A549 (cell line): ENCODE results near the gene EXOC5. TPM values are rescaled to one million over a fixed set of nuclear protein-coding genes. Genes with fewer than 3 reads are reported as not detected.

Experiments
- ATAC-seq, 2 experiments: fragments of 200-7000 bp in 1 of 2; fragments of >200 bp in 1 of 2; cut with Nextera tagmentation in 1 of 2; cut with Tn5 transposase in 1 of 2; 3 replicates each; pipeline versions ENCODE4 v1.8.0 to v1.9.1; 2018 to 2020; ENCODE audit warnings: mild to moderate bottlenecking in 1 of 2, moderate library complexity in 1 of 2
- CTCF ChIA-PET: fragments of 300-600 bp; sonication (Branson Sonifier 250); formaldehyde crosslinking; extraction: SDS; loops from one replicate; lab custom pipeline; 2021; ENCODE audit warnings: antibody characterized with exemption, inconsistent platforms; lab: Yijun Ruan, JAX
- POLR2A ChIA-PET: fragments of 350-600 bp; formaldehyde crosslinking; extraction: SDS; loops from one replicate; lab custom pipeline; 2021; ENCODE audit warnings: antibody characterized with exemption, inconsistent platforms; lab: Yijun Ruan, JAX
- DNase-seq, 2 experiments: peaks; one replicate each; pipeline versions ENCODE4 v3.0.0 to v3.0.0-alpha.2; 2011 to 2016; ENCODE audit warnings: low read depth in 1 of 2, low spot score in 1 of 2
- FAIRE-seq: peaks from 2 replicates; lab custom pipeline; 2011; peaks lifted over from hg19 to GRCh38; lab: Jason Lieb, UNC
- H3K27ac ChIP-seq, 2 experiments: fragments of >200 bp; sonication (Bioruptor Twin); formaldehyde crosslinking; 3 replicates each; pipeline ENCODE4 v1.5.1; 2016 to 2017
- H3K4me1 ChIP-seq: fragments of >200 bp; sonication (Bioruptor Twin); formaldehyde crosslinking; 3 replicates; pipeline ENCODE4 v1.6.1; 2016
- H3K4me2 ChIP-seq: fragments of >200 bp; sonication (Bioruptor Twin); formaldehyde crosslinking; 3 replicates; pipeline ENCODE4 v1.6.1; 2016
- H3K4me3 ChIP-seq: fragments of >200 bp; sonication (Bioruptor Twin); formaldehyde crosslinking; 3 replicates; pipeline ENCODE4 v1.5.1; 2016
- H3K9me3 ChIP-seq: fragments of >200 bp; sonication (Bioruptor Twin); formaldehyde crosslinking; 3 replicates; pipeline ENCODE4 v1.6.1; 2016
- BHLHE40 ChIP-seq: IDR thresholded peaks from 2 replicates; pipeline ENCODE4 v1.6.1; 2012; ENCODE audit warnings: low read depth, low read length, inconsistent platforms
- CBX2 ChIP-seq: fragments of 200-600 bp; sonication (generic); IDR thresholded peaks from 2 replicates; pipeline ENCODE4 v1.6.1; 2016; ENCODE audit warnings: low read depth, mild to moderate bottlenecking, borderline replicate concordance
- CHD2 ChIP-seq: fragments of 150-350 bp; IDR thresholded peaks from 2 replicates; pipeline ENCODE4 v1.6.1; 2014; ENCODE audit warnings: low read length; ENCODE audit not compliant: partially characterized antibody
- CHD4 ChIP-seq: fragments of 200-600 bp; sonication (generic); IDR thresholded peaks from 2 replicates; pipeline ENCODE4 v1.6.1; 2016; ENCODE audit warnings: antibody characterized with exemption, mild to moderate bottlenecking, borderline replicate concordance
- EHF ChIP-seq: fragments of 250-450 bp; sonication (Bioruptor Pico); IDR thresholded peaks from 2 replicates; pipeline ENCODE4 v1.5.0; 2020; ENCODE audit warnings: mild to moderate bottlenecking
- EHMT2 ChIP-seq: fragments of 200-600 bp; sonication (generic); IDR thresholded peaks from 2 replicates; pipeline ENCODE4 v1.6.1; 2016; ENCODE audit warnings: antibody characterized with exemption, low read depth, mild to moderate bottlenecking, moderate library complexity
- EP300 ChIP-seq, 2 experiments: fragments of >200 bp; sonication (Bioruptor Twin); formaldehyde crosslinking; IDR thresholded peaks; 2 replicates in 1 of 2; 3 replicates in 1 of 2; pipeline ENCODE4 v1.6.1; 2016 to 2017
- ESRRA ChIP-seq: fragments of 150-350 bp; IDR thresholded peaks from 2 replicates; pipeline ENCODE4 v1.6.1; 2014; ENCODE audit warnings: mild to moderate bottlenecking, low read length, borderline replicate concordance
- FOSB ChIP-seq: fragments of 250-450 bp; sonication (Bioruptor Pico); IDR thresholded peaks from 2 replicates; pipeline ENCODE4 v1.5.0; 2020; ENCODE audit warnings: mild to moderate bottlenecking, moderate library complexity
- HMGXB4 ChIP-seq: fragments of 250-450 bp; sonication (Bioruptor Pico); IDR thresholded peaks from 2 replicates; pipeline ENCODE4 v1.5.0; 2021; ENCODE audit warnings: mild to moderate bottlenecking, moderate library complexity, borderline replicate concordance
- HOXA7 ChIP-seq: fragments of 250-450 bp; sonication (Bioruptor Pico); IDR thresholded peaks from 2 replicates; pipeline ENCODE4 v1.5.0; 2020; ENCODE audit warnings: mild to moderate bottlenecking, moderate library complexity
- HOXB5 ChIP-seq: fragments of 250-450 bp; sonication (Bioruptor Pico); IDR thresholded peaks from 2 replicates; pipeline ENCODE4 v1.5.0; 2020; ENCODE audit warnings: mild to moderate bottlenecking, moderate library complexity
- KDM5A ChIP-seq: fragments of 200-600 bp; sonication (generic); IDR thresholded peaks from 2 replicates; pipeline ENCODE4 v1.6.1; 2016; ENCODE audit warnings: antibody characterized with exemption, mild to moderate bottlenecking
- MAFK ChIP-seq: fragments of 450-650 bp; IDR thresholded peaks from 2 replicates; pipeline ENCODE4 v1.6.1; 2014; ENCODE audit not compliant: partially characterized antibody
- MAZ ChIP-seq: fragments of 150-350 bp; IDR thresholded peaks from 2 replicates; pipeline ENCODE4 v1.6.1; 2014; ENCODE audit warnings: antibody characterized with exemption, low read depth, low read length, borderline replicate concordance
- MYC ChIP-seq: IDR thresholded peaks from 2 replicates; pipeline ENCODE4 v1.6.1; 2012; ENCODE audit warnings: mild to moderate bottlenecking, inconsistent platforms, low read length, improper control_type of control experiment, borderline replicate concordance
- PHF8 ChIP-seq: fragments of 200-600 bp; sonication (generic); IDR thresholded peaks from 2 replicates; pipeline ENCODE4 v1.6.1; 2016; ENCODE audit warnings: low read depth, mild to moderate bottlenecking, antibody characterized with exemption, moderate library complexity, borderline replicate concordance
- POLR2A ChIP-seq: IDR thresholded peaks from 2 replicates; pipeline ENCODE4 v1.6.1; 2012; ENCODE audit warnings: mild to moderate bottlenecking, low read length
- SREBF2 ChIP-seq: fragments of 450-650 bp; IDR thresholded peaks from 2 replicates; pipeline ENCODE4 v1.6.1; 2014; ENCODE audit warnings: mild to moderate bottlenecking, moderate library complexity
- TFCP2L1 ChIP-seq: fragments of 250-450 bp; sonication (Bioruptor Pico); IDR thresholded peaks from 2 replicates; pipeline ENCODE4 v1.5.0; 2021; ENCODE audit warnings: mild to moderate bottlenecking
- TP53 ChIP-seq: fragments of 250-450 bp; sonication (Bioruptor Pico); IDR thresholded peaks from 2 replicates; pipeline ENCODE4 v1.5.0; 2021; ENCODE audit warnings: mild to moderate bottlenecking, moderate library complexity
- USF2 ChIP-seq: fragments of 450-650 bp; IDR thresholded peaks from 2 replicates; pipeline ENCODE4 v1.6.1; 2014; ENCODE audit warnings: antibody characterized with exemption
- ZC3H11A ChIP-seq: fragments of 450-650 bp; IDR thresholded peaks from 2 replicates; pipeline ENCODE4 v1.6.1; 2014; ENCODE audit warnings: antibody characterized with exemption, mild to moderate bottlenecking
- WGBS: methylation state at CpG from one replicate; pipeline ENCODE4 v1.1.6; 2017; ENCODE audit errors: missing lambda C conversion rate; 5-methylcytosine and 5-hydroxymethylcytosine counted together
- polyA plus RNA-seq, 4 experiments: library from polyadenylated mRNA; depleted of rRNA in 3 of 4; stranded (reverse); fragments of >200 nt; fragmentation: RNase III in 1 of 4; extraction: RNeasy Plus Mini Kit Qiagen cat#74134 plus additional on column Dnase treatment in 1 of 4; gene quantifications; 2 replicates in 3 of 4; 3 replicates in 1 of 4; pipeline ENCODE4 v1.2.3, GENCODE V29; 2011 to 2017
- TF ChIP-seq, protein P1 (sequence below): fragments of >200 bp; sonication (Bioruptor Twin); formaldehyde crosslinking; IDR thresholded peaks from 2 replicates; pipeline ENCODE4 v1.6.1; 2016
- TF ChIP-seq, protein P2 (sequence below): IDR thresholded peaks from 2 replicates; pipeline ENCODE4 v1.6.1; 2012; ENCODE audit warnings: low read depth, borderline replicate concordance
- TF ChIP-seq, protein P3 (sequence below): IDR thresholded peaks from 2 replicates; pipeline ENCODE4 v1.6.1; 2012
- TF ChIP-seq, protein P4 (sequence below): fragments of 250-450 bp; sonication (Bioruptor Pico); IDR thresholded peaks from 2 replicates; pipeline ENCODE4 v1.5.0; 2020; ENCODE audit warnings: low read depth, mild to moderate bottlenecking, moderate library complexity
- TF ChIP-seq, protein P5 (sequence below): fragments of 200-600 bp; sonication (generic); IDR thresholded peaks from 2 replicates; pipeline ENCODE4 v1.6.1; 2016; ENCODE audit warnings: antibody characterized with exemption, mild to moderate bottlenecking, moderate library complexity

The EXOC5 gene
- polyA plus RNA-seq, 2 of the 4 experiments (the other 2 are of a cell fraction), result 30.4 to 64.6 TPM

- H3K9me3 ChIP-seq, result no peaks in the 10 kb centered on the region
- H3K4me1 ChIP-seq, result no peaks in the 10 kb centered on the region
- no peak for ATAC-seq
- CTCF ChIA-PET, result interaction anchor here (0.7 kb wide), 1 partner anchor 815 kb away, joined by 4 read pairs; no protein-coding TSS in a partner anchor
- FAIRE-seq, result no peak
- DNase-seq, result no peak
- no peak overlapping the region for H3K4me2 ChIP-seq
- H3K27ac ChIP-seq, result no peak overlapping the region
- TF ChIP-seq KDM5A, result no peak
- TF ChIP-seq, protein P1, sequence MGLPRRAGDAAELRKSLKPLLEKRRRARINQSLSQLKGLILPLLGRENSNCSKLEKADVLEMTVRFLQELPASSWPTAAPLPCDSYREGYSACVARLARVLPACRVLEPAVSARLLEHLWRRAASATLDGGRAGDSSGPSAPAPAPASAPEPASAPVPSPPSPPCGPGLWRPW, result no peak
- no peak for TF ChIP-seq ZC3H11A
- no peak for TF ChIP-seq SREBF2
- TF ChIP-seq EHMT2, result no peak
- TF ChIP-seq, protein P2, sequence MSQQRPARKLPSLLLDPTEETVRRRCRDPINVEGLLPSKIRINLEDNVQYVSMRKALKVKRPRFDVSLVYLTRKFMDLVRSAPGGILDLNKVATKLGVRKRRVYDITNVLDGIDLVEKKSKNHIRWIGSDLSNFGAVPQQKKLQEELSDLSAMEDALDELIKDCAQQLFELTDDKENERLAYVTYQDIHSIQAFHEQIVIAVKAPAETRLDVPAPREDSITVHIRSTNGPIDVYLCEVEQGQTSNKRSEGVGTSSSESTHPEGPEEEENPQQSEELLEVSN, result no peak
- TF ChIP-seq, protein P3, sequence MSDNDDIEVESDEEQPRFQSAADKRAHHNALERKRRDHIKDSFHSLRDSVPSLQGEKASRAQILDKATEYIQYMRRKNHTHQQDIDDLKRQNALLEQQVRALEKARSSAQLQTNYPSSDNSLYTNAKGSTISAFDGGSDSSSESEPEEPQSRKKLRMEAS, result no peak
- no peak for TF ChIP-seq PHF8
- TF ChIP-seq TP53 (CRISPR knock-in tag), result no peak
- no peak for TF ChIP-seq HMGXB4
- TF ChIP-seq, protein P4, sequence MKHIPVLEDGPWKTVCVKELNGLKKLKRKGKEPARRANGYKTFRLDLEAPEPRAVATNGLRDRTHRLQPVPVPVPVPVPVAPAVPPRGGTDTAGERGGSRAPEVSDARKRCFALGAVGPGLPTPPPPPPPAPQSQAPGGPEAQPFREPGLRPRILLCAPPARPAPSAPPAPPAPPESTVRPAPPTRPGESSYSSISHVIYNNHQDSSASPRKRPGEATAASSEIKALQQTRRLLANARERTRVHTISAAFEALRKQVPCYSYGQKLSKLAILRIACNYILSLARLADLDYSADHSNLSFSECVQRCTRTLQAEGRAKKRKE (CRISPR knock-in tag), result no peak
- no peak for TF ChIP-seq ESRRA
- no peak for TF ChIP-seq EP300 (IDR thresholded peaks at IDR 0.05)
- TF ChIP-seq CHD2, result no peak
- no peak for TF ChIP-seq MAFK
- no peak for TF ChIP-seq BHLHE40
- no peak for TF ChIP-seq CBX2
- TF ChIP-seq HOXB5 (CRISPR knock-in tag), result no peak
- TF ChIP-seq HOXA7, result no peak
- POLR2A ChIA-PET, result no interaction called here
- H3K4me3 ChIP-seq, result no peak overlapping the region
- WGBS, result 39% methylated on average over 5 of the region's 5 CpGs
Observed at GRCh38 chr14:57302883-57303282, 34.2 kb upstream of the EXOC5 start.

- Histone ChIP-seq H3K27ac (no peak overlapping the region), H3K4me1 (no peaks in the 10 kb centered on the region), H3K4me3 (no peak overlapping the region), H3K4me2 (no peak overlapping the region), H3K9me3 (no peaks in the 10 kb centered on the region)
- ChIA-PET CTCF (interaction anchor here (0.6 to 3.8 kb wide), 3 partner anchors 79 to 942 kb away, joined by 3 to 12 read pairs (median 5); no protein-coding TSS in a partner anchor), POLR2A (no interaction called here)
- WGBS, result 89% methylated on average over 3 of the region's 3 CpGs
- no peak for ATAC-seq
- DNase-seq, result no peak
- FAIRE-seq, result no peak
- TF ChIP-seq SREBF2 (no peak), EHMT2 (no peak), TP53 (CRISPR knock-in tag) (no peak), MAZ (no peak), USF2 (no peak), TFCP2L1 (CRISPR knock-in tag) (no peak), CHD4 (no peak), HOXB5 (CRISPR knock-in tag) (no peak), ZC3H11A (no peak), HMGXB4 (no peak), CBX2 (no peak), FOSB (CRISPR knock-in tag) (no peak), POLR2A (no peak), MYC (no peak), EHF (CRISPR knock-in tag) (no peak)
- TF ChIP-seq, protein P5, sequence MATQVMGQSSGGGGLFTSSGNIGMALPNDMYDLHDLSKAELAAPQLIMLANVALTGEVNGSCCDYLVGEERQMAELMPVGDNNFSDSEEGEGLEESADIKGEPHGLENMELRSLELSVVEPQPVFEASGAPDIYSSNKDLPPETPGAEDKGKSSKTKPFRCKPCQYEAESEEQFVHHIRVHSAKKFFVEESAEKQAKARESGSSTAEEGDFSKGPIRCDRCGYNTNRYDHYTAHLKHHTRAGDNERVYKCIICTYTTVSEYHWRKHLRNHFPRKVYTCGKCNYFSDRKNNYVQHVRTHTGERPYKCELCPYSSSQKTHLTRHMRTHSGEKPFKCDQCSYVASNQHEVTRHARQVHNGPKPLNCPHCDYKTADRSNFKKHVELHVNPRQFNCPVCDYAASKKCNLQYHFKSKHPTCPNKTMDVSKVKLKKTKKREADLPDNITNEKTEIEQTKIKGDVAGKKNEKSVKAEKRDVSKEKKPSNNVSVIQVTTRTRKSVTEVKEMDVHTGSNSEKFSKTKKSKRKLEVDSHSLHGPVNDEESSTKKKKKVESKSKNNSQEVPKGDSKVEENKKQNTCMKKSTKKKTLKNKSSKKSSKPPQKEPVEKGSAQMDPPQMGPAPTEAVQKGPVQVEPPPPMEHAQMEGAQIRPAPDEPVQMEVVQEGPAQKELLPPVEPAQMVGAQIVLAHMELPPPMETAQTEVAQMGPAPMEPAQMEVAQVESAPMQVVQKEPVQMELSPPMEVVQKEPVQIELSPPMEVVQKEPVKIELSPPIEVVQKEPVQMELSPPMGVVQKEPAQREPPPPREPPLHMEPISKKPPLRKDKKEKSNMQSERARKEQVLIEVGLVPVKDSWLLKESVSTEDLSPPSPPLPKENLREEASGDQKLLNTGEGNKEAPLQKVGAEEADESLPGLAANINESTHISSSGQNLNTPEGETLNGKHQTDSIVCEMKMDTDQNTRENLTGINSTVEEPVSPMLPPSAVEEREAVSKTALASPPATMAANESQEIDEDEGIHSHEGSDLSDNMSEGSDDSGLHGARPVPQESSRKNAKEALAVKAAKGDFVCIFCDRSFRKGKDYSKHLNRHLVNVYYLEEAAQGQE, result no peak
Observed at GRCh38 chr14:57299511-57299910, 30.8 kb upstream of the EXOC5 start.
